NCI-H1436 treated with DMSO at 0.1 percent for 48 hours (cell line): ENCODE data around the gene FGFRL1.

Source experiments
- DNase-seq: peaks from one replicate; lab custom pipeline; 2025; lab: John Stamatoyannopoulos, UW

The FGFRL1 gene

GRCh38 chr4:1075809-1076699 lies 64.6 kb downstream of the FGFRL1 start:
- no peak for DNase-seq
